ENCODE data around the gene SAMD1. TPM values are rescaled to one million over a fixed set of nuclear protein-coding genes. Genes with fewer than 3 reads are reported as not detected.
A peak's percentile ranks its signal among the peaks of the same experiment; 100 is the strongest.

The SAMD1 gene
- total RNA-seq, 1 donor from 2014 or later = 29.5 TPM

DNA sequence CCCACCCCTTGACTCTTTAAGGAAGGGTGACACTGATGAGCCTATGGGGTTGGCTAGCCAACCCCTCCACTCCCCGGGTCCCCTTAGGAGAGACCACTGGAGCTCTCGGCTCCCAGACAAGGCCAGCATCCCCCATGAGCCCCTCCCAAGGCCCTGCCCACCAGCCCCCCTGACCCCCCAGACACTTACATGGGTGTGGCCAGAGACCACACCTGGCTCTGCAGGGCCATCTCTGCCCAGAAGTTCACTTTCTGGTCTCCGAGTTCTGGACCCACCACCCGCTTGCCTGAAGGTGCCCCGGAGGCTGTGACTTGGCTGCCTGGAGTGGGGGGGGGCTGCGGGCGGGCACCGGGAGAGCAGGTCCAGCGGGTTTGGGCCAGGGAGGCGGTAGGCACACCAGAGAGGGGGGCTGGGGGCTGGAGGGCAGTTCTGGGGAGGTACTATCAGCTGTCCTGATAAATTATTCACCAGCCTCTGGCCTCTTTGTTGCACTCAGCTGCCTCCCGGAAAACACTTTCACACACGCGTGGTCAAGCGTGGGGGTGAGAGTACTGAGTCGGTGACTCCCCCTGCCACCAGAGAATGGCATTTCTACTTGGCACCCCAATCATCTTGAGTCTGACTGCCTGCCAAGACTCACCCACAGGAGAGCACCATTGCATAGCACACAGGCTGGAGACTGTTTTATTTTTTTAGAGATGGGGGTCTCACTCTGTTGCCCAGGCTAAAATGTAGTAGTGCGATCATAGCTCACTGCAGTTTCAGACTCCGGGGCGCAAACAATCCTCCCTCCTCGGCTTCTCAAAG is 28.6 kb downstream of the SAMD1 start, which contains the start of gene PALM3:
Gene PALM3, minus strand, starts transcription at position 326 of the 807 bp plus-strand sequence. Its CDS starts 96 bp downstream, at position 230.
- Mint-ChIP-seq H3K27ac (ENCODE audit: unreplicated experiment) (no peak within 1 kb of the TSS), H3K27me3 (ENCODE audit: unreplicated experiment) (peaks cover 6% of the 10 kb centered on the region), H3K4me3 (ENCODE audit: unreplicated experiment) (no peak within 1 kb of the TSS), H3K36me3 (ENCODE audit: low read depth, unreplicated experiment) (no peaks in the 10 kb centered on the region), H3K9me3 (ENCODE audit: unreplicated experiment) (no peaks in the 10 kb centered on the region), H3K4me1 (ENCODE audit: unreplicated experiment) (peaks cover 8% of the 10 kb centered on the region)
- DNase-seq (ENCODE audit: low spot score) = no peak
- TF ChIP-seq, protein P1, sequence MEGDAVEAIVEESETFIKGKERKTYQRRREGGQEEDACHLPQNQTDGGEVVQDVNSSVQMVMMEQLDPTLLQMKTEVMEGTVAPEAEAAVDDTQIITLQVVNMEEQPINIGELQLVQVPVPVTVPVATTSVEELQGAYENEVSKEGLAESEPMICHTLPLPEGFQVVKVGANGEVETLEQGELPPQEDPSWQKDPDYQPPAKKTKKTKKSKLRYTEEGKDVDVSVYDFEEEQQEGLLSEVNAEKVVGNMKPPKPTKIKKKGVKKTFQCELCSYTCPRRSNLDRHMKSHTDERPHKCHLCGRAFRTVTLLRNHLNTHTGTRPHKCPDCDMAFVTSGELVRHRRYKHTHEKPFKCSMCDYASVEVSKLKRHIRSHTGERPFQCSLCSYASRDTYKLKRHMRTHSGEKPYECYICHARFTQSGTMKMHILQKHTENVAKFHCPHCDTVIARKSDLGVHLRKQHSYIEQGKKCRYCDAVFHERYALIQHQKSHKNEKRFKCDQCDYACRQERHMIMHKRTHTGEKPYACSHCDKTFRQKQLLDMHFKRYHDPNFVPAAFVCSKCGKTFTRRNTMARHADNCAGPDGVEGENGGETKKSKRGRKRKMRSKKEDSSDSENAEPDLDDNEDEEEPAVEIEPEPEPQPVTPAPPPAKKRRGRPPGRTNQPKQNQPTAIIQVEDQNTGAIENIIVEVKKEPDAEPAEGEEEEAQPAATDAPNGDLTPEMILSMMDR (IDR thresholded peaks at IDR 0.05; ENCODE audit: unreplicated experiment) = no peak

DNA sequence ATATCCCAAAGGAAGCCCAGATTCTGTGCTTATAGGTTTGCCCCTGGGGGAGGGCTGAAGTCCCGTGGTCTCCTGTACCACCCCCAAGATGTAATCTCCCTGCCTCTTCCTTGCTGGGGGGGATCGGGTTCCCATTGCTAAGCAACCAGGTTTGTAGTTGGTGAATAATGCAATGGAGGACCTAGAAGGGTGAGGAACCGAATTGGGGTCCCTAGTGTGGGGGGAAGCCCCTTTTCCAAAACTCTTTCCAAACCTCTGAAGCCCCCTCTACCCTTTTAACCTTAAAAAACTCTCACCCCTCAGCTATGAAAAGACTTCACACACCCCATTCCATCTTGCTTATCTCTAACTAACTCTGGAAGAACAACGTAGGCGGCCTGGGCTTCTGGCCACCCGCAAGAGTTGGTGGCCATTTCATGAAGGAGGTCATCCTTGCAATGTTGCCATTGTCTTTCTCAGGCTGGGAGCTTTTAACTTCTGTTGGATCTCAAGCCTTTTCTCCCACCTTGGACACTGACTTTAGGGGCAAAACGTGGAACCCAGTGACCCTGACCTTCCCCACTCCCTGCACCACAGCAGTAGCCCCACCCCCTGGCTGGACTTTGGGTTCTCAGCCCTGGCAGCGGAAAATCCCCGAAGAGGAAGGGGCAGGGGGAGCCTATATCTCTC is 29.3 kb downstream of the SAMD1 start:
- no peak overlapping the region for H3K4me3 Mint-ChIP-seq (ENCODE audit: unreplicated experiment)
- H3K27ac Mint-ChIP-seq (ENCODE audit: unreplicated experiment) = no peak overlapping the region

DNA sequence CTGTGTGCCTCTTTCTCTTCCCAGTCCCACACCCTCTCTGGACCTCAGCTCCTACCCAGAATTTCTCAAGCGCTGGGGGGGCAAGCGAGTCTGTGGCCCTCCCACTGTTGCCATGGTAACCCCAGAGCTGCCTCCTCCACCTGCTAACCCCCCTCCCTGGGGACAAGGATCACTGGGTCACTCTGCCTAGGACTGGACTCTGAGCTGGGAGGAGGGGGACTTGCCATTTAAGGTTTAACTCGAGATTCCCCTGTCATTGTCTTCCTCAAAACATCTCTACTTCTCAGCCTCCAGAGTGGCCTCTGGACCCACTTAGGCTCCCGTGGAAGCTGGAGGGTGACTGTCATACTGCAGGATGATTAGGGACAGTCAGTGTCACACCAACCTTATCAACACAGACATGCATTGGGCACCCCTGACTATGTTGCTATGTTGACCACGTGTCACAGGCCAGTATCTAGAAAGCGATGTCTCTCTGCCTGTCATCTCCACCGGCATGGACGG is 30.8 kb downstream of the SAMD1 start:
- Mint-ChIP-seq H3K27me3 (ENCODE audit: unreplicated experiment) (peaks cover 10% of the 10 kb centered on the region), H3K4me1 (ENCODE audit: unreplicated experiment) (peaks cover 8% of the 10 kb centered on the region), H3K36me3 (ENCODE audit: low read depth, unreplicated experiment) (no peaks in the 10 kb centered on the region), H3K4me3 (ENCODE audit: unreplicated experiment) (no peak overlapping the region), H3K27ac (ENCODE audit: unreplicated experiment) (no peak overlapping the region), H3K9me3 (ENCODE audit: unreplicated experiment) (no peaks in the 10 kb centered on the region)
- no peak for DNase-seq (ENCODE audit: low spot score)
- TF ChIP-seq, protein P1 (IDR thresholded peaks at IDR 0.05; ENCODE audit: unreplicated experiment) = no peak

More for the DNA sequence above, 29.3 kb downstream of the SAMD1 start:
- H3K27me3 Mint-ChIP-seq (ENCODE audit: unreplicated experiment) = peaks cover 8% of the 10 kb centered on the region
- H3K9me3 Mint-ChIP-seq (ENCODE audit: unreplicated experiment) = no peaks in the 10 kb centered on the region
- H3K36me3 Mint-ChIP-seq (ENCODE audit: low read depth, unreplicated experiment) = no peaks in the 10 kb centered on the region
- peaks cover 8% of the 10 kb centered on the region for H3K4me1 Mint-ChIP-seq (ENCODE audit: unreplicated experiment)
- DNase-seq (ENCODE audit: low spot score) = no peak
- TF ChIP-seq, protein P1 (IDR thresholded peaks at IDR 0.05; ENCODE audit: unreplicated experiment) = no peak

DNA sequence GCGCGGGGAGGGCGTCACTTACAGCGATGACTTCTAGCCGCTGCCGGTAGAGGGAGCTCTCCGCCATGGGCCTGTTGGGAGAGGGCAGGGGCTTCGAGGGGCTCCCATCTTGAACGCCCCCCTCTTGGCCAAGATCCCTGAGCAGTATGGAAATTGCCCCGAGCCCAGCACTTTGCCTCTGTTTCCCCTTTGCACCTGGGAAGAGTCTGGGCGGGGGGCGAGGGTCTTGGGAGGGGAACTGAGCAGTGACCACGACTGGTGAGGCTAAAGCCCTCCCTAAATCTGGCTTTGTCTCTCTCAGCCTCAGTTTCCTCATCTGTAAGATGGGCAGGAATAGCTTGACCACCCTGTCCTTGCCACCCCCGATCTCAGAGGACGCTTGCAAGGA is 31.5 kb downstream of the SAMD1 start:
- Mint-ChIP-seq H3K4me3 (ENCODE audit: unreplicated experiment) (no peak overlapping the region), H3K27me3 (ENCODE audit: unreplicated experiment) (peaks cover 10% of the 10 kb centered on the region)
- peak; percentile 49 for DNase-seq (ENCODE audit: low spot score)

More for the DNA sequence above, 31.5 kb downstream of the SAMD1 start:
- TF ChIP-seq, protein P1 (IDR thresholded peaks at IDR 0.05; ENCODE audit: unreplicated experiment) = peak; percentile 74
- no peak overlapping the region for H3K27ac Mint-ChIP-seq (ENCODE audit: unreplicated experiment)
- H3K9me3 Mint-ChIP-seq (ENCODE audit: unreplicated experiment) = no peaks in the 10 kb centered on the region
- H3K4me1 Mint-ChIP-seq (ENCODE audit: unreplicated experiment) = peaks cover 8% of the 10 kb centered on the region
- no peaks in the 10 kb centered on the region for H3K36me3 Mint-ChIP-seq (ENCODE audit: low read depth, unreplicated experiment)
